D341Med (cell line): Measurements from ENCODE around the gene ABO.
"Not testable (repeated sequence)": the region's sequence is repeated elsewhere in the genome, so short reads cannot be mapped to it uniquely, and the experiment has no call there.

ENCODE experiments used
- DNase-seq: peaks from one replicate; pipeline ENCODE4 v3.0.0; 2012; ENCODE audit warnings: low spot score

Gene ABO

GRCh38 chr9:133275105-133276000, at the start of gene ABO:
Gene ABO (minus strand): TSS chr9:133275201.
- DNase-seq: peak; percentile 53

GRCh38 chr9:133323991-133324703, 49.1 kb upstream of the ABO start:
- no peak for DNase-seq

GRCh38 chr9:133323211-133323610, 48.2 kb upstream of the ABO start:
- DNase-seq: no peak

GRCh38 chr9:133322701-133323100, 47.7 kb upstream of the ABO start:
- DNase-seq: no peak

- DNase-seq: no peak
Observed at GRCh38 chr9:133321411-133321935, 46.5 kb upstream of the ABO start.

GRCh38 chr9:133320421-133320881, 45.5 kb upstream of the ABO start:
- DNase-seq: no peak

GRCh38 chr9:133317551-133317950, 42.5 kb upstream of the ABO start:
- DNase-seq: not testable (repeated sequence)

GRCh38 chr9:133315997-133316396, 41.0 kb upstream of the ABO start:
- DNase-seq: no peak

- DNase-seq: no peak
Observed at GRCh38 chr9:133309608-133310007, 34.6 kb upstream of the ABO start.

GRCh38 chr9:133307301-133307700, 32.3 kb upstream of the ABO start:
- no peak for DNase-seq

GRCh38 chr9:133306242-133307204, 31.5 kb upstream of the ABO start:
- DNase-seq: no peak

- no peak for DNase-seq
Observed at GRCh38 chr9:133305731-133306130, 30.7 kb upstream of the ABO start.

- DNase-seq: no peak
Observed at GRCh38 chr9:133304477-133305377, 29.7 kb upstream of the ABO start.

GRCh38 chr9:133304158-133304470, 29.1 kb upstream of the ABO start:
- no peak for DNase-seq

- DNase-seq: no peak
Observed at GRCh38 chr9:133303266-133304157, 28.5 kb upstream of the ABO start.

GRCh38 chr9:133301253-133302230, 26.5 kb upstream of the ABO start:
- DNase-seq: no peak

- not testable (repeated sequence) for DNase-seq
Observed at GRCh38 chr9:133299996-133300395, 25.0 kb upstream of the ABO start.

- DNase-seq: no peak
Observed at GRCh38 chr9:133294257-133294656, 19.3 kb upstream of the ABO start.
